ENCODE results near the gene CEACAM21. TPM values are rescaled to one million over a fixed set of nuclear protein-coding genes. Genes with fewer than 3 reads are reported as not detected.

Gene CEACAM21
- total and polyA plus RNA-seq, 8 donors: 0.63 to 6.1 (median 2.0) TPM; not detected in 5

GRCh38 chr19:41564515-41565378 is 11.2 kb upstream of the CEACAM21 start:
- intact Hi-C loops (cut with DNase I; ENCODE audit: low total_unique reads): loop anchor here (5.0 kb wide), 1 partner anchor 117 kb away; no protein-coding TSS in a partner anchor
- DNase-seq: peak in 1 of 2 donors; percentile 24
- no peak for TF ChIP-seq POLR2A (IDR thresholded peaks at IDR 0.05)
- TF ChIP-seq EP300 (IDR thresholded peaks at IDR 0.05): no peak
- no peak for TF ChIP-seq CTCF (IDR thresholded peaks at IDR 0.05)
- TF ChIP-seq POLR2AphosphoS5 (IDR thresholded peaks at IDR 0.05): no peak
- H3K27me3 ChIP-seq: peaks cover 15 to 79% (median 31%) of the 10 kb centered on the region in 3 donors
- WGBS, 5 donors: 7 to 29% (median 12%) methylated on average over 23 to 59 of the region's 59 CpGs
- H3K4me3 ChIP-seq: peak overlapping the region in 1 of 4 donors; percentile 22
- H3K27ac ChIP-seq: no peak overlapping the region
- no peaks in the 10 kb centered on the region for H3K36me3 ChIP-seq
- peaks cover 0 to 24% (median 12%) of the 10 kb centered on the region in 4 donors for H3K4me1 ChIP-seq
- no peaks in the 10 kb centered on the region for H3K9me3 ChIP-seq

GRCh38 chr19:41565379-41565720 is 10.6 kb upstream of the CEACAM21 start:
- TF ChIP-seq CTCF (IDR thresholded peaks at IDR 0.05) (no peak), POLR2A (IDR thresholded peaks at IDR 0.05) (no peak), POLR2AphosphoS5 (IDR thresholded peaks at IDR 0.05) (no peak), EP300 (IDR thresholded peaks at IDR 0.05) (no peak)
- 18 to 23% (median 22%) methylated on average over 9 of the region's 9 CpGs for WGBS, 5 donors
- Histone ChIP-seq H3K27ac (no peak overlapping the region), H3K36me3 (no peaks in the 10 kb centered on the region), H3K4me3 (no peak overlapping the region), H3K4me1 (peaks cover 0 to 24% (median 12%) of the 10 kb centered on the region in 4 donors), H3K27me3 (peaks cover 15 to 80% (median 37%) of the 10 kb centered on the region in 3 donors), H3K9me3 (no peaks in the 10 kb centered on the region)
- intact Hi-C loops (cut with DNase I; ENCODE audit: low total_unique reads): loop anchor here (5.0 kb wide), 1 partner anchor 118 kb away; no protein-coding TSS in a partner anchor
- DNase-seq: no peak

- intact Hi-C loops (cut with DNase I; ENCODE audit: low total_unique reads): loop anchor here (5.0 kb wide), 1 partner anchor 119 kb away; no protein-coding TSS in a partner anchor
- no peaks in the 10 kb centered on the region for H3K9me3 ChIP-seq
- no peak for TF ChIP-seq CTCF (IDR thresholded peaks at IDR 0.05)
- no peak for TF ChIP-seq EP300 (IDR thresholded peaks at IDR 0.05)
- no peaks in the 10 kb centered on the region for H3K36me3 ChIP-seq
- H3K27ac ChIP-seq: no peak overlapping the region
- WGBS, 5 donors: 41 to 51% (median 44%) methylated on average over 3 of the region's 3 CpGs
- peaks cover 15 to 86% (median 38%) of the 10 kb centered on the region in 3 donors for H3K27me3 ChIP-seq
- no peak overlapping the region for H3K4me3 ChIP-seq
- no peak for DNase-seq
- H3K4me1 ChIP-seq: peaks cover 0 to 24% (median 12%) of the 10 kb centered on the region in 4 donors
Observed at GRCh38 chr19:41566001-41566400, 10.0 kb upstream of the CEACAM21 start.

- no peaks in the 10 kb centered on the region for H3K9me3 ChIP-seq
- TF ChIP-seq EP300 (IDR thresholded peaks at IDR 0.05): no peak
- TF ChIP-seq CTCF (IDR thresholded peaks at IDR 0.05): no peak
- TF ChIP-seq POLR2AphosphoS5 (IDR thresholded peaks at IDR 0.05): no peak
- no peak for TF ChIP-seq POLR2A (IDR thresholded peaks at IDR 0.05)
- peaks cover 6 to 78% (median 22%) of the 10 kb centered on the region in 3 donors for H3K27me3 ChIP-seq
- no peaks in the 10 kb centered on the region for H3K36me3 ChIP-seq
- intact Hi-C loops (cut with DNase I; ENCODE audit: low total_unique reads): loop anchor here (5.0 kb wide), 1 partner anchor 122 kb away; no protein-coding TSS in a partner anchor
- H3K4me3 ChIP-seq: no peak overlapping the region
- H3K4me1 ChIP-seq: peaks cover 0 to 6% (median 2%) of the 10 kb centered on the region in 4 donors
- no peak overlapping the region for H3K27ac ChIP-seq
- peak in 1 of 2 donors; percentile 10 for DNase-seq
- 48 to 65% (median 58%) methylated on average over 7 to 11 of the region's 11 CpGs for WGBS, 5 donors
Observed at GRCh38 chr19:41569481-41570150, 6.3 kb upstream of the CEACAM21 start.
